Measurements from ENCODE around the gene SPAG8. TPM values are rescaled to one million over a fixed set of nuclear protein-coding genes. Genes with fewer than 3 reads are reported as not detected.

SPAG8 gene
- total and polyA plus RNA-seq, 2 experiments from 2014 or later: 3.7 to 6.1 TPM

- H3K36me3 ChIP-seq: no peaks in the 10 kb centered on the region
- peak overlapping the region; percentile 34 for H3K27ac ChIP-seq
- H3K27me3 ChIP-seq: no peaks in the 10 kb centered on the region
- no peak overlapping the region for H3K4me3 ChIP-seq
- peak in 1 of 2 donors; percentile 10 for DNase-seq (ENCODE audit: low read depth in 1 of 2, low spot score in 1 of 2)
- TF ChIP-seq CTCF (IDR thresholded peaks at IDR 0.05; ENCODE audit: low read depth, low read length): peak; percentile 32
- H3K9me3 ChIP-seq (ENCODE audit: low read depth): no peaks in the 10 kb centered on the region
- peaks cover 15% of the 10 kb centered on the region for H3K4me1 ChIP-seq (ENCODE audit: low read depth)
Measured at GRCh38 chr9:35835216-35835632, 23.2 kb upstream of the SPAG8 start.

GRCh38 chr9:35834260-35835215 lies 22.5 kb upstream of the SPAG8 start:
- Histone ChIP-seq H3K4me1 (ENCODE audit: low read depth) (peaks cover 21% of the 10 kb centered on the region), H3K36me3 (no peaks in the 10 kb centered on the region), H3K4me3 (no peak overlapping the region), H3K27me3 (no peaks in the 10 kb centered on the region), H3K9me3 (ENCODE audit: low read depth) (no peaks in the 10 kb centered on the region), H3K27ac (no peak overlapping the region)
- no peak for TF ChIP-seq CTCF (IDR thresholded peaks at IDR 0.05; ENCODE audit: low read depth, low read length)
- DNase-seq (ENCODE audit: low read depth in 1 of 2, low spot score in 1 of 2): no peak

GRCh38 chr9:35832814-35833213 lies 20.8 kb upstream of the SPAG8 start:
- no peak for DNase-seq (ENCODE audit: low read depth in 1 of 2, low spot score in 1 of 2)
- no peaks in the 10 kb centered on the region for H3K9me3 ChIP-seq (ENCODE audit: low read depth)
- no peaks in the 10 kb centered on the region for H3K36me3 ChIP-seq
- H3K4me1 ChIP-seq (ENCODE audit: low read depth): peaks cover 27% of the 10 kb centered on the region
- no peak overlapping the region for H3K4me3 ChIP-seq
- H3K27ac ChIP-seq: no peak overlapping the region
- no peak for TF ChIP-seq CTCF (IDR thresholded peaks at IDR 0.05; ENCODE audit: low read depth, low read length)
- no peaks in the 10 kb centered on the region for H3K27me3 ChIP-seq

DNA sequence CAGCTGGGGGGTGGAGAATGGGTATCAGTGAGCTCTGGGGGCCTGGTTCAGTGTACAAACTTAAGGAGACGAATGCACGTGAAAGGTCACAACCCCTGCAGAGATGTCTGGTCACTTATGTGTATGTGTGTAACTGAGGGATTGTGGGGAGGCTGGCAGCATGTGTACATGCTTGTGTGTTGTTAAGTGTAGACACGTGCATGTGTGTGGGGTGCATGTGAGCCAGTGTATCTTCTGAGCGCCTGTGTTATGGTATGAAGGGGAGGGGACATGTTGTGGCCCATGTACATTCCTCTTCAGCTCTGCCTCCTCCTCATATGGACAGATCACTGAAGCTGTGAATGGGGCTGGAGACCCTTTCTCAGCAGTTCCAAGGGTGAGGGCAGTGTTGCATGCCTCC lies 19.0 kb upstream of the SPAG8 start:
- Histone ChIP-seq H3K27ac (no peak overlapping the region), H3K36me3 (no peaks in the 10 kb centered on the region), H3K4me1 (ENCODE audit: low read depth) (peaks cover 27% of the 10 kb centered on the region), H3K4me3 (no peak overlapping the region), H3K27me3 (no peaks in the 10 kb centered on the region), H3K9me3 (ENCODE audit: low read depth) (no peaks in the 10 kb centered on the region)
- no peak for DNase-seq (ENCODE audit: low read depth in 1 of 2, low spot score in 1 of 2)
- no peak for TF ChIP-seq CTCF (IDR thresholded peaks at IDR 0.05; ENCODE audit: low read depth, low read length)

- TF ChIP-seq CTCF (IDR thresholded peaks at IDR 0.05; ENCODE audit: low read depth, low read length): no peak
- Histone ChIP-seq H3K9me3 (ENCODE audit: low read depth) (no peaks in the 10 kb centered on the region), H3K36me3 (no peaks in the 10 kb centered on the region), H3K4me1 (ENCODE audit: low read depth) (peaks cover 27% of the 10 kb centered on the region), H3K4me3 (peak overlapping the region; percentile 71), H3K27me3 (no peaks in the 10 kb centered on the region), H3K27ac (peak overlapping the region; percentile 93)
- no peak for DNase-seq (ENCODE audit: low read depth in 1 of 2, low spot score in 1 of 2)
Measured at GRCh38 chr9:35829764-35830096, 17.7 kb upstream of the SPAG8 start.

Data from cardiac muscle cell (in vitro differentiated cells and primary cell).